GM18502 (cell line): ENCODE data around the gene LRRC7.

Source experiments
- ATAC-seq: cut with Tn5 transposase; IDR thresholded peaks from one replicate; pipeline ENCODE4 v1.9.1; 2021; ENCODE audit warnings: mild to moderate bottlenecking; ENCODE audit not compliant: unreplicated experiment, poor library complexity

Gene LRRC7

GRCh38 chr1:70072231-70072751 is 504.6 kb downstream of the LRRC7 start:
- no peak for ATAC-seq

- ATAC-seq: no peak
These were observed 508.0 kb downstream of the LRRC7 start for GRCh38 chr1:70075761-70076160.

- ATAC-seq: no peak
These were observed 509.3 kb downstream of the LRRC7 start for GRCh38 chr1:70077066-70077465.

GRCh38 chr1:70079546-70079945 is 511.8 kb downstream of the LRRC7 start:
- no peak for ATAC-seq

GRCh38 chr1:70083519-70083918 is 515.8 kb downstream of the LRRC7 start:
- peak; percentile 80 for ATAC-seq

GRCh38 chr1:70084314-70084915 is 516.7 kb downstream of the LRRC7 start:
- ATAC-seq: no peak

GRCh38 chr1:70085521-70085920 is 517.8 kb downstream of the LRRC7 start:
- no peak for ATAC-seq

GRCh38 chr1:70086897-70087296 is 519.2 kb downstream of the LRRC7 start:
- ATAC-seq: no peak

- ATAC-seq: no peak
These were observed 522.4 kb downstream of the LRRC7 start for GRCh38 chr1:70090141-70090540.

GRCh38 chr1:70090875-70091274 is 523.2 kb downstream of the LRRC7 start:
- ATAC-seq: no peak

GRCh38 chr1:70091811-70092210 is 524.1 kb downstream of the LRRC7 start:
- ATAC-seq: no peak

GRCh38 chr1:70092526-70092925 is 524.8 kb downstream of the LRRC7 start:
- no peak for ATAC-seq

- ATAC-seq: no peak
These were observed 525.7 kb downstream of the LRRC7 start for GRCh38 chr1:70093250-70093975.

- no peak for ATAC-seq
These were observed 533.5 kb downstream of the LRRC7 start for GRCh38 chr1:70101231-70101630.

- ATAC-seq: no peak
These were observed 534.1 kb downstream of the LRRC7 start for GRCh38 chr1:70101774-70102173.

GRCh38 chr1:70103770-70104169 is 536.0 kb downstream of the LRRC7 start:
- no peak for ATAC-seq

GRCh38 chr1:70109241-70109640 is 541.5 kb downstream of the LRRC7 start:
- no peak for ATAC-seq

GRCh38 chr1:70112838-70113237 is 545.1 kb downstream of the LRRC7 start:
- no peak for ATAC-seq

- ATAC-seq: no peak
These were observed 547.6 kb downstream of the LRRC7 start for GRCh38 chr1:70115315-70115714.

- no peak for ATAC-seq
These were observed 549.3 kb downstream of the LRRC7 start for GRCh38 chr1:70117046-70117445.

GRCh38 chr1:70134148-70134547 is 566.4 kb downstream of the LRRC7 start:
- ATAC-seq: no peak

- no peak for ATAC-seq
These were observed 572.6 kb downstream of the LRRC7 start for GRCh38 chr1:70140343-70140742.
